ENCODE data around the gene UBAC2.

DNA sequence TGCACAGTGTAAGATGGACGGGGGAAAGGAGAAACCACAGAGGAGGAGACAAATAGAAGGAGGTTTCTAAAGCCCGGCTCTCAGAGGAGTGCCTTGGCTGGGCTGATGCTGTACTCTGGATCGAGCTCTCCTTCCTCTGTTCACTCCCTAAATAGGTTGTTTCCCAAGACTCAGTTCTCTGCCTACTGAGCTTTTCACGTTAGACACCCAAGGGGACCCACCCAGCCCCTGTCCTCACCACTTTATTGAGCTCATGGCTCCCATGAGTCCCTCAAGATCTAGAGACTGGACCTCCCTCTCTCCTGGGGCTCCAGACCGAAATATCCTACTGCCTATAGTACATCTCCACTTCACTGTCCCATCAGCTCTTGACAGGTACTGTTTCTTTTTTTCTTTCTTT is 144.7 kb downstream of the UBAC2 start:
- TF ChIP-seq, protein P1, sequence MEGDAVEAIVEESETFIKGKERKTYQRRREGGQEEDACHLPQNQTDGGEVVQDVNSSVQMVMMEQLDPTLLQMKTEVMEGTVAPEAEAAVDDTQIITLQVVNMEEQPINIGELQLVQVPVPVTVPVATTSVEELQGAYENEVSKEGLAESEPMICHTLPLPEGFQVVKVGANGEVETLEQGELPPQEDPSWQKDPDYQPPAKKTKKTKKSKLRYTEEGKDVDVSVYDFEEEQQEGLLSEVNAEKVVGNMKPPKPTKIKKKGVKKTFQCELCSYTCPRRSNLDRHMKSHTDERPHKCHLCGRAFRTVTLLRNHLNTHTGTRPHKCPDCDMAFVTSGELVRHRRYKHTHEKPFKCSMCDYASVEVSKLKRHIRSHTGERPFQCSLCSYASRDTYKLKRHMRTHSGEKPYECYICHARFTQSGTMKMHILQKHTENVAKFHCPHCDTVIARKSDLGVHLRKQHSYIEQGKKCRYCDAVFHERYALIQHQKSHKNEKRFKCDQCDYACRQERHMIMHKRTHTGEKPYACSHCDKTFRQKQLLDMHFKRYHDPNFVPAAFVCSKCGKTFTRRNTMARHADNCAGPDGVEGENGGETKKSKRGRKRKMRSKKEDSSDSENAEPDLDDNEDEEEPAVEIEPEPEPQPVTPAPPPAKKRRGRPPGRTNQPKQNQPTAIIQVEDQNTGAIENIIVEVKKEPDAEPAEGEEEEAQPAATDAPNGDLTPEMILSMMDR (IDR thresholded peaks at IDR 0.05), result no peak
- TF ChIP-seq POLR2A (IDR thresholded peaks at IDR 0.05), result no peak

Data from uterus (tissue), 2 donors.